A549 (cell line): Measurements from ENCODE around the gene TIGD6. TPM values are rescaled to one million over a fixed set of nuclear protein-coding genes. Genes with fewer than 3 reads are reported as not detected.

Experiments used
- ATAC-seq, 2 experiments: fragments of 200-7000 bp in 1 of 2; fragments of >200 bp in 1 of 2; cut with Nextera tagmentation in 1 of 2; cut with Tn5 transposase in 1 of 2; 3 replicates each; pipeline versions ENCODE4 v1.8.0 to v1.9.1; 2018 to 2020; ENCODE audit warnings: mild to moderate bottlenecking in 1 of 2, moderate library complexity in 1 of 2
- CTCF ChIA-PET: fragments of 300-600 bp; sonication (Branson Sonifier 250); formaldehyde crosslinking; extraction: SDS; loops from one replicate; lab custom pipeline; 2021; ENCODE audit warnings: antibody characterized with exemption, inconsistent platforms; lab: Yijun Ruan, JAX
- POLR2A ChIA-PET: fragments of 350-600 bp; formaldehyde crosslinking; extraction: SDS; loops from one replicate; lab custom pipeline; 2021; ENCODE audit warnings: antibody characterized with exemption, inconsistent platforms; lab: Yijun Ruan, JAX
- DNase-seq, 2 experiments: peaks; one replicate each; pipeline versions ENCODE4 v3.0.0 to v3.0.0-alpha.2; 2011 to 2016; ENCODE audit warnings: low read depth in 1 of 2, low spot score in 1 of 2
- FAIRE-seq: peaks from 2 replicates; lab custom pipeline; 2011; peaks lifted over from hg19 to GRCh38; lab: Jason Lieb, UNC
- H3K27ac ChIP-seq, 2 experiments: fragments of >200 bp; sonication (Bioruptor Twin); formaldehyde crosslinking; 3 replicates each; pipeline ENCODE4 v1.5.1; 2016 to 2017
- H3K4me1 ChIP-seq: fragments of >200 bp; sonication (Bioruptor Twin); formaldehyde crosslinking; 3 replicates; pipeline ENCODE4 v1.6.1; 2016
- H3K4me2 ChIP-seq: fragments of >200 bp; sonication (Bioruptor Twin); formaldehyde crosslinking; 3 replicates; pipeline ENCODE4 v1.6.1; 2016
- H3K4me3 ChIP-seq: fragments of >200 bp; sonication (Bioruptor Twin); formaldehyde crosslinking; 3 replicates; pipeline ENCODE4 v1.5.1; 2016
- H3K9me3 ChIP-seq: fragments of >200 bp; sonication (Bioruptor Twin); formaldehyde crosslinking; 3 replicates; pipeline ENCODE4 v1.6.1; 2016
- BHLHE40 ChIP-seq: IDR thresholded peaks from 2 replicates; pipeline ENCODE4 v1.6.1; 2012; ENCODE audit warnings: low read depth, low read length, inconsistent platforms
- CBX8 ChIP-seq: fragments of 200-600 bp; sonication (generic); IDR thresholded peaks from 2 replicates; pipeline ENCODE4 v1.6.1; 2016
- CEBPB ChIP-seq, 2 experiments: fragments of >200 bp in 1 of 2; sonication (Bioruptor Twin) in 1 of 2; formaldehyde crosslinking in 1 of 2; IDR thresholded peaks; 2 replicates each; pipeline ENCODE4 v1.6.1; 2012 to 2016
- CHD2 ChIP-seq: fragments of 150-350 bp; IDR thresholded peaks from 2 replicates; pipeline ENCODE4 v1.6.1; 2014; ENCODE audit warnings: low read length; ENCODE audit not compliant: partially characterized antibody
- CHD4 ChIP-seq: fragments of 200-600 bp; sonication (generic); IDR thresholded peaks from 2 replicates; pipeline ENCODE4 v1.6.1; 2016; ENCODE audit warnings: antibody characterized with exemption, mild to moderate bottlenecking, borderline replicate concordance
- EP300 ChIP-seq, 2 experiments: fragments of >200 bp; sonication (Bioruptor Twin); formaldehyde crosslinking; IDR thresholded peaks; 2 replicates in 1 of 2; 3 replicates in 1 of 2; pipeline ENCODE4 v1.6.1; 2016 to 2017
- FOSL2 ChIP-seq, 2 experiments: fragments of 450-650 bp in 1 of 2; fragments of >200 bp in 1 of 2; sonication (Bioruptor Twin) in 1 of 2; formaldehyde crosslinking; IDR thresholded peaks; 2 replicates each; pipeline versions ENCODE4 v1.5.0 to v1.6.1; 2016 to 2020; ENCODE audit warnings: mild to moderate bottlenecking in 1 of 2, moderate library complexity in 1 of 2
- FOXS1 ChIP-seq: fragments of 250-450 bp; sonication (Bioruptor Pico); IDR thresholded peaks from 2 replicates; pipeline ENCODE4 v1.5.0; 2020; ENCODE audit warnings: mild to moderate bottlenecking, moderate library complexity
- GATA3 ChIP-seq: IDR thresholded peaks from 2 replicates; pipeline ENCODE4 v1.6.1; 2012; ENCODE audit warnings: borderline replicate concordance
- HDAC2 ChIP-seq: fragments of 200-600 bp; sonication (generic); IDR thresholded peaks from 2 replicates; pipeline ENCODE4 v1.6.1; 2016
- HEYL ChIP-seq: fragments of 250-450 bp; sonication (Bioruptor Pico); IDR thresholded peaks from 2 replicates; pipeline ENCODE4 v1.8.0; 2021; ENCODE audit warnings: mild to moderate bottlenecking, moderate library complexity
- HOXA7 ChIP-seq: fragments of 250-450 bp; sonication (Bioruptor Pico); IDR thresholded peaks from 2 replicates; pipeline ENCODE4 v1.5.0; 2020; ENCODE audit warnings: mild to moderate bottlenecking, moderate library complexity
- HOXB13 ChIP-seq: fragments of 250-450 bp; sonication (Bioruptor Pico); IDR thresholded peaks from 2 replicates; pipeline ENCODE4 v1.5.0; 2020; ENCODE audit warnings: low read depth, mild to moderate bottlenecking, moderate library complexity
- KDM5A ChIP-seq: fragments of 200-600 bp; sonication (generic); IDR thresholded peaks from 2 replicates; pipeline ENCODE4 v1.6.1; 2016; ENCODE audit warnings: antibody characterized with exemption, mild to moderate bottlenecking
- MAFK ChIP-seq: fragments of 450-650 bp; IDR thresholded peaks from 2 replicates; pipeline ENCODE4 v1.6.1; 2014; ENCODE audit not compliant: partially characterized antibody
- NFE2L2 ChIP-seq: fragments of 150-350 bp; conservative IDR thresholded peaks from 2 replicates; pipeline ENCODE4 v1.6.1; 2014; ENCODE audit warnings: low read length
- NPAS2 ChIP-seq: fragments of 250-450 bp; sonication (Bioruptor Pico); IDR thresholded peaks from 2 replicates; pipeline ENCODE4 v1.8.0; 2022; ENCODE audit warnings: mild to moderate bottlenecking, moderate library complexity, borderline replicate concordance
- NR3C1 ChIP-seq: fragments of >200 bp; sonication (Bioruptor Twin); formaldehyde crosslinking; IDR thresholded peaks from 3 replicates; pipeline ENCODE4 v1.6.1; 2017
- POLR2A ChIP-seq: IDR thresholded peaks from 2 replicates; pipeline ENCODE4 v1.6.1; 2012; ENCODE audit warnings: mild to moderate bottlenecking, low read length
- POLR2AphosphoS2 ChIP-seq: conservative IDR thresholded peaks from 2 replicates; pipeline ENCODE4 v1.6.1; 2012; ENCODE audit warnings: low read length, improper control_type of control experiment, inconsistent platforms
- RAD21 ChIP-seq, 2 experiments: fragments of >200 bp in 1 of 2; sonication (Bioruptor Twin) in 1 of 2; formaldehyde crosslinking in 1 of 2; IDR thresholded peaks in 1 of 2; conservative IDR thresholded peaks in 1 of 2; 2 replicates in 1 of 2; 3 replicates in 1 of 2; pipeline ENCODE4 v1.6.1; 2012 to 2018; ENCODE audit warnings: inconsistent platforms in 1 of 2
- RCOR1 ChIP-seq: fragments of 150-350 bp; IDR thresholded peaks from 2 replicates; pipeline ENCODE4 v1.6.1; 2014; ENCODE audit warnings: antibody characterized with exemption, low read length, low read depth
- TFCP2L1 ChIP-seq: fragments of 250-450 bp; sonication (Bioruptor Pico); IDR thresholded peaks from 2 replicates; pipeline ENCODE4 v1.5.0; 2021; ENCODE audit warnings: mild to moderate bottlenecking
- ZFP36 ChIP-seq: fragments of 450-650 bp; IDR thresholded peaks from 2 replicates; pipeline ENCODE4 v1.6.1; 2014; ENCODE audit warnings: borderline replicate concordance; ENCODE audit not compliant: partially characterized antibody
- ZNF302 ChIP-seq: fragments of 250-450 bp; sonication (Bioruptor Pico); IDR thresholded peaks from 2 replicates; pipeline ENCODE4 v1.9.0; 2021; ENCODE audit warnings: inconsistent platforms, mild to moderate bottlenecking, moderate library complexity
- ZSCAN20 ChIP-seq: fragments of 250-450 bp; sonication (Bioruptor Pico); IDR thresholded peaks from 2 replicates; pipeline ENCODE4 v1.8.0; 2022; ENCODE audit warnings: mild to moderate bottlenecking, moderate library complexity
- WGBS: methylation state at CpG from one replicate; pipeline ENCODE4 v1.1.6; 2017; ENCODE audit errors: missing lambda C conversion rate; 5-methylcytosine and 5-hydroxymethylcytosine counted together
- polyA plus RNA-seq, 4 experiments: library from polyadenylated mRNA; depleted of rRNA in 3 of 4; stranded (reverse); fragments of >200 nt; fragmentation: RNase III in 1 of 4; extraction: RNeasy Plus Mini Kit Qiagen cat#74134 plus additional on column Dnase treatment in 1 of 4; gene quantifications; 2 replicates in 3 of 4; 3 replicates in 1 of 4; pipeline ENCODE4 v1.2.3, GENCODE V29; 2011 to 2017
- TF ChIP-seq, protein P1 (sequence below): IDR thresholded peaks from 2 replicates; pipeline ENCODE4 v1.6.1; 2012; ENCODE audit warnings: low read depth, borderline replicate concordance
- TF ChIP-seq, protein P2 (sequence below): fragments of 200-600 bp; sonication (generic); IDR thresholded peaks from 2 replicates; pipeline ENCODE4 v1.6.1; 2016; ENCODE audit warnings: antibody characterized with exemption, mild to moderate bottlenecking, moderate library complexity
- TF ChIP-seq, protein P3 (sequence below): IDR thresholded peaks from 2 replicates; pipeline ENCODE4 v1.6.1; 2012

The TIGD6 gene
- polyA plus RNA-seq, 2 of the 4 experiments (the other 2 are of a cell fraction): 4.3 to 7.3 TPM

DNA sequence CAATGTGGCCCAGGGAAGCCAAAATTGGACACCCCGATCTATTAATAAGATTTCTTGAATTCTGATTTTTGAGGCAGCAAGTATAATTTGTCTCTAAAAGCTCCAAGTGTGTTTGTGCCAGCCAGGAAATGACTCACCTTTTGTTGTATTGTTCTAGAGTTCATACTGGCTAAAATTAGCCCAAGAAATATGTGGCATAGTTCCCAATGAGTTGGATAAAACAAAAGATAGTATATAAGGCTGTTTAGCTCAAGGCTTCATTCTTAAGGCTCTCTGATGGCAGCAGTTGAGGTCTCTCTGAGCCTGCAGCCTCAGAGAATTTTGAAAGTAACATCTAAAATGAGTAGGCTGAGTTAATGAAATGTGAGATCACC, 21.7 kb upstream of the TIGD6 start:
- 79% methylated on average over 1 of the region's 1 CpG for WGBS
- peak in 1 of 2 experiments; percentile 25 for DNase-seq
- peaks cover 24% of the 10 kb centered on the region for H3K4me1 ChIP-seq
- H3K27ac ChIP-seq: 0 out of 6 replicates have a peak overlapping the region, but pooled peaks of 1 of the 2 experiments have one; percentile 27
- peak overlapping the region; percentile 27; the same call in 2 of the 3 replicates for H3K4me2 ChIP-seq
- peak in 1 of 2 experiments; percentile 62; a peak in 3 of 6 replicates for ATAC-seq
- CTCF ChIA-PET: interaction anchor here (0.6 to 2.2 kb wide), 4 partner anchors 11 to 196 kb away, joined by 3 to 7 read pairs (median 4); no protein-coding TSS in a partner anchor
- H3K4me3 ChIP-seq: no peak overlapping the region
- TF ChIP-seq, protein P1, sequence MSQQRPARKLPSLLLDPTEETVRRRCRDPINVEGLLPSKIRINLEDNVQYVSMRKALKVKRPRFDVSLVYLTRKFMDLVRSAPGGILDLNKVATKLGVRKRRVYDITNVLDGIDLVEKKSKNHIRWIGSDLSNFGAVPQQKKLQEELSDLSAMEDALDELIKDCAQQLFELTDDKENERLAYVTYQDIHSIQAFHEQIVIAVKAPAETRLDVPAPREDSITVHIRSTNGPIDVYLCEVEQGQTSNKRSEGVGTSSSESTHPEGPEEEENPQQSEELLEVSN: no peak
- TF ChIP-seq FOSL2 (IDR thresholded peaks at IDR 0.05): no peak
- peak; percentile 65 for TF ChIP-seq FOSL2 (CRISPR knock-in tag; IDR thresholded peaks at IDR 0.05)
- no peaks in the 10 kb centered on the region for H3K9me3 ChIP-seq
- POLR2A ChIA-PET: interaction anchor here (0.7 kb wide), 1 partner anchor 22 kb away, joined by 3 read pairs; the partner anchor contains the start of gene TIGD6
- no peak for FAIRE-seq

GRCh38 chr5:150021491-150022157, 21.2 kb upstream of the TIGD6 start:
- ChIA-PET POLR2A (interaction anchor here (0.7 to 1.2 kb wide), 2 partner anchors 21 kb away, joined by 3 read pairs; partner anchors contain the start of genes HMGXB3 and TIGD6), CTCF (interaction anchor here (0.6 to 2.2 kb wide), 6 partner anchors 11 to 197 kb away, joined by 3 to 7 read pairs (median 4); no protein-coding TSS in a partner anchor)
- no peaks in the 10 kb centered on the region for H3K9me3 ChIP-seq
- peaks cover 24% of the 10 kb centered on the region for H3K4me1 ChIP-seq
- TF ChIP-seq HOXB13 (CRISPR knock-in tag) (no peak), KDM5A (no peak), ZNF302 (no peak), RCOR1 (no peak), CBX8 (no peak), MAFK (no peak), CEBPB (IDR thresholded peaks at IDR 0.05) (no peak), NPAS2 (no peak), GATA3 (no peak), CHD4 (no peak), HEYL (CRISPR knock-in tag) (no peak), POLR2AphosphoS2 (no peak), HDAC2 (no peak), NR3C1 (no peak), ZFP36 (no peak), ZSCAN20 (CRISPR knock-in tag) (no peak), EP300 (IDR thresholded peaks at IDR 0.05) (no peak), POLR2A (no peak), FOXS1 (CRISPR knock-in tag) (no peak)
- 0 out of 6 replicates have a peak overlapping the region, but pooled peaks of 1 of the 2 experiments have one; percentile 27 for H3K27ac ChIP-seq
- 93% methylated on average over 13 of the region's 13 CpGs for WGBS
- no peak for ATAC-seq
- H3K4me3 ChIP-seq: no peak overlapping the region
- FAIRE-seq: no peak
- H3K4me2 ChIP-seq: peak overlapping the region; percentile 27; the same call in 2 of the 3 replicates
- DNase-seq: no peak

DNA sequence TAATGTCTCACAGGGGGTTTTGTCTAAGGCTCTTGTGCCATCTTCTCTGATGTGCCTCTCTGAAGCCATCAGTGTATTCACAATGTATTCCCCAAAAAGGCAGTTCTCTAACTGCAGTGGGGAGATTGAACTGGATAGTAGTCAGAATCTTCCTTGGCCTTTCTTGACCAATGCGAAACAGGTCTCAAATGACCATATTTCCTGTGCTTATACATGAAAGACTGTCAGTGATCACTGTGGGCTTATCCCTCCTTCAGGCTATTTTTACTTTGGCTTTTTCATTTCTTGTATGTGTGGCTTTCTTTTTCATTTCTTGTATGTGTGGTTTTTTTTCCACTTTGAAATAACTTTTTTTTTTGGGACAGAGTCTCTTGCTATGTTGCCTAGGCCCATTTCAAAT, 19.8 kb upstream of the TIGD6 start:
- no peak for FAIRE-seq
- CTCF ChIA-PET: interaction anchor here (0.8 to 1.2 kb wide), 2 partner anchors 58 to 198 kb away, joined by 3 to 5 read pairs; no protein-coding TSS in a partner anchor

More for the DNA sequence above, 19.8 kb upstream of the TIGD6 start:
- Histone ChIP-seq H3K9me3 (peaks cover 10% of the 10 kb centered on the region), H3K4me3 (no peak overlapping the region), H3K27ac (no peak overlapping the region), H3K4me2 (no peak overlapping the region), H3K4me1 (peaks cover 24% of the 10 kb centered on the region)
- ATAC-seq: no peak
- no peak for DNase-seq
- TF ChIP-seq CHD2: no peak
- TF ChIP-seq, protein P2, sequence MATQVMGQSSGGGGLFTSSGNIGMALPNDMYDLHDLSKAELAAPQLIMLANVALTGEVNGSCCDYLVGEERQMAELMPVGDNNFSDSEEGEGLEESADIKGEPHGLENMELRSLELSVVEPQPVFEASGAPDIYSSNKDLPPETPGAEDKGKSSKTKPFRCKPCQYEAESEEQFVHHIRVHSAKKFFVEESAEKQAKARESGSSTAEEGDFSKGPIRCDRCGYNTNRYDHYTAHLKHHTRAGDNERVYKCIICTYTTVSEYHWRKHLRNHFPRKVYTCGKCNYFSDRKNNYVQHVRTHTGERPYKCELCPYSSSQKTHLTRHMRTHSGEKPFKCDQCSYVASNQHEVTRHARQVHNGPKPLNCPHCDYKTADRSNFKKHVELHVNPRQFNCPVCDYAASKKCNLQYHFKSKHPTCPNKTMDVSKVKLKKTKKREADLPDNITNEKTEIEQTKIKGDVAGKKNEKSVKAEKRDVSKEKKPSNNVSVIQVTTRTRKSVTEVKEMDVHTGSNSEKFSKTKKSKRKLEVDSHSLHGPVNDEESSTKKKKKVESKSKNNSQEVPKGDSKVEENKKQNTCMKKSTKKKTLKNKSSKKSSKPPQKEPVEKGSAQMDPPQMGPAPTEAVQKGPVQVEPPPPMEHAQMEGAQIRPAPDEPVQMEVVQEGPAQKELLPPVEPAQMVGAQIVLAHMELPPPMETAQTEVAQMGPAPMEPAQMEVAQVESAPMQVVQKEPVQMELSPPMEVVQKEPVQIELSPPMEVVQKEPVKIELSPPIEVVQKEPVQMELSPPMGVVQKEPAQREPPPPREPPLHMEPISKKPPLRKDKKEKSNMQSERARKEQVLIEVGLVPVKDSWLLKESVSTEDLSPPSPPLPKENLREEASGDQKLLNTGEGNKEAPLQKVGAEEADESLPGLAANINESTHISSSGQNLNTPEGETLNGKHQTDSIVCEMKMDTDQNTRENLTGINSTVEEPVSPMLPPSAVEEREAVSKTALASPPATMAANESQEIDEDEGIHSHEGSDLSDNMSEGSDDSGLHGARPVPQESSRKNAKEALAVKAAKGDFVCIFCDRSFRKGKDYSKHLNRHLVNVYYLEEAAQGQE: no peak
- TF ChIP-seq HEYL (CRISPR knock-in tag): no peak
- no peak for TF ChIP-seq NFE2L2
- TF ChIP-seq HOXA7 (CRISPR knock-in tag): no peak
- TF ChIP-seq RAD21 (conservative IDR thresholded peaks at IDR 0.05 in 1 of 2, IDR thresholded peaks at IDR 0.05 in 1 of 2): no peak
- TF ChIP-seq HOXB13 (CRISPR knock-in tag): no peak
- no peak for TF ChIP-seq HDAC2
- TF ChIP-seq CHD4: no peak
- no peak for TF ChIP-seq GATA3
- TF ChIP-seq, protein P3, sequence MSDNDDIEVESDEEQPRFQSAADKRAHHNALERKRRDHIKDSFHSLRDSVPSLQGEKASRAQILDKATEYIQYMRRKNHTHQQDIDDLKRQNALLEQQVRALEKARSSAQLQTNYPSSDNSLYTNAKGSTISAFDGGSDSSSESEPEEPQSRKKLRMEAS: no peak
- no peak for TF ChIP-seq NR3C1
- no peak for TF ChIP-seq FOXS1 (CRISPR knock-in tag)
- no peak for TF ChIP-seq BHLHE40
- TF ChIP-seq ZFP36: no peak
- TF ChIP-seq TFCP2L1: no peak
- 96% methylated on average over 1 of the region's 1 CpG for WGBS
- POLR2A ChIA-PET: interaction anchor here (1.2 kb wide), 1 partner anchor 20 kb away, joined by 3 read pairs; the partner anchor contains the start of genes HMGXB3 and TIGD6
